GM12872 (cell line): ENCODE results near the gene MTAP.

Experiments
- CTCF ChIP-seq: IDR thresholded peaks from 3 replicates; pipeline ENCODE4 v1.5.1; 2011; ENCODE audit warnings: low read depth, mild to moderate bottlenecking, low read length, moderate library complexity; ENCODE audit not compliant: insufficient read depth

The MTAP gene

DNA sequence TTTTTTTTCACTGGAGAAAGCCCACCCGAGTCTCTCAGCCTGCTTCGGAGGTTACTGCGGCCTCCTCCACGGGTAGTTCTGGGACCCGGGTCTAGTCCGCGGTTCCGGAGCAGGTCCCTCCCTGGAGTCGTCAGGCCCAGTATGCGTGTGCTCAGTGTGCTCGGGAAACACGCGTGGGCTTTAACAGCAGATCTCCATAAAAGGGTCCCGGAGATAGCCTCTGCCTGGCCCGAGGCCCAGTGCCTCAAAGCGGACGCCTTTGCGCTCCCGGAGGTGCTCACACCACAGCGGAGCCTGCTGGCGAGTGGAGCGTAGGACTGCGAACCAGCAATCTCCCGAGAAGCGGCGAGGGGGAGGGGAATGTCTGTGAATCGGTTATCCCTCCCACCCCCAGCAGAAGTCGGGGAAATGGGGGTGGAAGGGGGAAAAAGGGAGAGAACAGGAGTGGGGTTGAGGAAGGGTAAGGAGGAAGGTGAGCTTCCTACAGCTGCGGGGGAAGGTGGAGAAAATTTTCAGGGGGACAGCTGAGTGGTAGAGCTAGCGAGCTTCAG lies 163.0 kb downstream of the MTAP start:
- TF ChIP-seq CTCF = peak; percentile 66

- TF ChIP-seq CTCF = no peak
Measured at GRCh38 chr9:21966140-21966851, 163.9 kb downstream of the MTAP start.

DNA sequence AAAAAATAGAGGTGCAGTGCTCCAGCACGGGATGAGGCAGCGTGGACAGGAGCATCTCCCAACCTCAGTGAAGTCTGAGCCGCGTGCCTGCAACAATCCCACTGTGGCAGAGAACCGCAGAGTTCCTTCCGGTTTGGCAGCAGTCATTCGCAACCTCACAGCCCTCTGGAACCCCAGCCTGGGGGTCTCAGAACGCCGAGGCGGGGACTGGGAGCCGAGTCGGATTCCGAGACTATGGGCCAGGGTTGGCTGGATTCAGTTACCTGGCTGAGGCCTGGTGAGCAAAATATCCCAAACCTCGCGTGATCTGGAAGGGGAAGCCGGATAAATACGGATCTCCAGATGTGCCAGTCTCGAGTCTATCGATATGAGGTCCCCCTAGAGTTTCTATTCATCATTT lies 164.7 kb downstream of the MTAP start:
- TF ChIP-seq CTCF = no peak

GRCh38 chr9:21967702-21968101 lies 165.3 kb downstream of the MTAP start:
- no peak for TF ChIP-seq CTCF

DNA sequence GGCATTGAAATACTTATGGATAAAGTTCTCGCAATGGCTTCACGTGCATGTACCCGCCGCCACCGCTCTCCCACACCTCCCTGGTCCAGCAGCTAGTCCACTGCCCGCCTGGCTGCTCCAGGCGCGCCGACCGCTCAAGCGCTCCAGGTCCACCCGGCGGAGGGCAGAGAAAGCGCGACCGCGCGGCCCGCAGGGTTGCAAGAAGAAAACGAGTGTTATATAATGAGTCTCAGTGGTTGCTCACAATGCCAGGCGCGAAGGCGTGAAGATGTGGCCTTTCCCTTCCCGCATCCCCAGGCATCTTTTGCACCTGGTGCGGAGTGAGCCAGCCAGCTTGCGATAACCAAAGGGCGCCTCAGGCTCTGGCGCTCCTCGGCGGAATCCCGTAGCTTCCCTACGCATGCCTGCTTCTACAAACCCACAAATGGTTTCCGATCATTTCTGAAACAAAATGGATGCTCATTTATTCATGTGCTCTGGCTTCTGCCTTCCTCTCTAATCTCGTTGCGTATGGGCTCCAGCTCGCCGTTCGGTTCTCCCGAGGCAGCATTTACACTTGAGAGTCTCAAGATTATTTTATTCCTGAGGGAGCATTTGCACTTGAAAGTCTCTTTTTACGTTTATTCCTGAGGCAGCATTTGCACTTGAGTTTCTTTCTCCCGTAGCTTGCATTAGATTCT lies 166.0 kb downstream of the MTAP start:
- no peak for TF ChIP-seq CTCF

- no peak for TF ChIP-seq CTCF
Measured at GRCh38 chr9:21969011-21969940, 166.8 kb downstream of the MTAP start.
